Heart left ventricle (tissue), 13 donors: ENCODE data around the gene CCDC107.

Experiments used
- CTCF ChIP-seq, 12 donors: fragments of 200-600 bp; sonication (generic) in 4 of 12; IDR thresholded peaks; one replicate each; pipeline versions ENCODE4 v1.5.0 to v1.8.0; 2018 to 2022; ENCODE audit warnings: antibody characterized with exemption in 12 of 12, mild to moderate bottlenecking in 5 of 12
- POLR2A ChIP-seq, 2 donors: fragments of 450-650 bp; IDR thresholded peaks; one replicate each; pipeline ENCODE4 v1.6.1; 2017; ENCODE audit warnings: antibody characterized with exemption in 2 of 2, mild to moderate bottlenecking in 2 of 2, moderate library complexity in 2 of 2
- donor health status: ischemic (EF 13 %, LVEDD 7.1; RV severe dilation, severe dysfunction).
- donor health status: DM: no; HTN: yes; CAD: no.
- donor health status: DM: no; HTN: no; CAD: no.
- donor health status: ischemic (EF 25% LVEDD 6.9; RV normal size, moderate dysfunction).
- donor health status: ischemic (EF 25% LVEDD 5.7; RV mildly dilated, moderate dysfunction).
- donor health status: ischemic (EF 35%, LVEDD 5.7; RV mildly dilated, moderate dysfunction).
- donor health status: nonischemic (EF 11% LVEDD 7.7; RV severe dilation, severe dysfunction).
- donor health status: DM: yes; HTN: yes; CAD: no.
- donor health status: PGD.
- donor health status: ischemic (EF 29% LVEDD 5.4; RV normal size, mild dysfunction).
- donor health status: nonischemic (EF 23%, LVEDD 6.1; RV moderate dilation, normal function).

DNA sequence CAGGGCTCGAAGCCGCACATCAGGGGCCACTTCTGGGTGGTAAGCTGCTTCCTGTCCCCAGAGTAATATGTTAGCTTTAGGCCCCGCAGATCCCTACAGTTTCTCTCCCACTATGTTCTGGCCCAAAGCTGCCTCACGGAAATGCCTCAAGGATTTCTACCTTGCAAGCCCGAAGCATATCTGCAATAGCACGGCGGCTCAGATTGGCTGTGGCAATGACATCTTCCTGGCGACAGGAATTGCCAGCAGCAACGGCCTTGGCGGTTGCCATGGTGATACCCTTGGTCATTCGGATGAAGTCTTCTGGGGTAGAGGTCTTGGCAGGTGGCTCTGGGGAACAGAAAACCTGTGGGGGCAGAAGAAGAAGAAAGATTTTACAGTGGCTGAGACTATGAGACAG, 41.9 kb downstream of the CCDC107 start:
- TF ChIP-seq CTCF (IDR thresholded peaks at IDR 0.05) (no peak), POLR2A (IDR thresholded peaks at IDR 0.05) (no peak)
